ENCODE results near the gene CLOCK.

Gene CLOCK

GRCh38 chr4:55438314-55438713, 108.4 kb downstream of the CLOCK start:
- TF ChIP-seq CTCF (IDR thresholded peaks at IDR 0.05), result no peak
- peak overlapping the region; percentile 49 for H3K27ac Mint-ChIP-seq
- DNase-seq, result no peak
- H3K9me3 Mint-ChIP-seq, result no peaks in the 10 kb centered on the region
- H3K4me1 Mint-ChIP-seq, result no peaks in the 10 kb centered on the region
- no peak overlapping the region for H3K4me3 Mint-ChIP-seq
- peaks cover 61% of the 10 kb centered on the region for H3K36me3 Mint-ChIP-seq (ENCODE audit: low read depth)
- H3K27me3 Mint-ChIP-seq (ENCODE audit: low read depth, poor library complexity), result no peaks in the 10 kb centered on the region

- TF ChIP-seq CTCF (IDR thresholded peaks at IDR 0.05), result no peak
- H3K4me3 Mint-ChIP-seq, result no peak overlapping the region
- no peaks in the 10 kb centered on the region for H3K4me1 Mint-ChIP-seq
- H3K27ac Mint-ChIP-seq, result peak overlapping the region; percentile 74
- H3K36me3 Mint-ChIP-seq (ENCODE audit: low read depth), result peaks cover 65% of the 10 kb centered on the region
- H3K9me3 Mint-ChIP-seq, result no peaks in the 10 kb centered on the region
- H3K27me3 Mint-ChIP-seq (ENCODE audit: low read depth, poor library complexity), result no peaks in the 10 kb centered on the region
- DNase-seq, result no peak
Observed at GRCh38 chr4:55437823-55438222, 108.9 kb downstream of the CLOCK start.

- Mint-ChIP-seq H3K4me3 (no peak overlapping the region), H3K4me1 (no peaks in the 10 kb centered on the region), H3K9me3 (no peaks in the 10 kb centered on the region), H3K27me3 (ENCODE audit: low read depth, poor library complexity) (no peaks in the 10 kb centered on the region), H3K27ac (no peak overlapping the region), H3K36me3 (ENCODE audit: low read depth) (peaks cover 62% of the 10 kb centered on the region)
- no peak for DNase-seq
- TF ChIP-seq CTCF (IDR thresholded peaks at IDR 0.05), result no peak
Observed at GRCh38 chr4:55437356-55437796, 109.3 kb downstream of the CLOCK start.

- peaks cover 56% of the 10 kb centered on the region for H3K36me3 Mint-ChIP-seq (ENCODE audit: low read depth)
- no peaks in the 10 kb centered on the region for H3K4me1 Mint-ChIP-seq
- H3K27me3 Mint-ChIP-seq (ENCODE audit: low read depth, poor library complexity), result no peaks in the 10 kb centered on the region
- H3K4me3 Mint-ChIP-seq, result no peak overlapping the region
- no peaks in the 10 kb centered on the region for H3K9me3 Mint-ChIP-seq
- DNase-seq, result no peak
- no peak for TF ChIP-seq CTCF (IDR thresholded peaks at IDR 0.05)
- peak overlapping the region; percentile 37 for H3K27ac Mint-ChIP-seq
Observed at GRCh38 chr4:55435141-55435841, 111.4 kb downstream of the CLOCK start.

- Mint-ChIP-seq H3K27me3 (ENCODE audit: low read depth, poor library complexity) (no peaks in the 10 kb centered on the region), H3K36me3 (ENCODE audit: low read depth) (peaks cover 53% of the 10 kb centered on the region), H3K4me1 (no peaks in the 10 kb centered on the region), H3K9me3 (no peaks in the 10 kb centered on the region), H3K27ac (peak overlapping the region; percentile 62), H3K4me3 (no peak overlapping the region)
- no peak for DNase-seq
- TF ChIP-seq CTCF (IDR thresholded peaks at IDR 0.05), result no peak
Observed at GRCh38 chr4:55431710-55432336, 114.9 kb downstream of the CLOCK start.

GRCh38 chr4:55424791-55425190, 121.9 kb downstream of the CLOCK start:
- H3K9me3 Mint-ChIP-seq, result no peaks in the 10 kb centered on the region
- DNase-seq, result no peak
- H3K36me3 Mint-ChIP-seq (ENCODE audit: low read depth), result peaks cover 70% of the 10 kb centered on the region
- H3K4me1 Mint-ChIP-seq, result no peaks in the 10 kb centered on the region
- H3K27me3 Mint-ChIP-seq (ENCODE audit: low read depth, poor library complexity), result no peaks in the 10 kb centered on the region
- H3K27ac Mint-ChIP-seq, result no peak overlapping the region
- TF ChIP-seq CTCF (IDR thresholded peaks at IDR 0.05), result no peak
- no peak overlapping the region for H3K4me3 Mint-ChIP-seq
